NCI-H128 (cell line): ENCODE results near the gene STX17.
A peak's percentile ranks its signal among the peaks of the same experiment; 100 is the strongest.
"Not testable (repeated sequence)": the region's sequence is repeated elsewhere in the genome, so short reads cannot be mapped to it uniquely, and the experiment has no call there.

ENCODE experiments used
- DNase-seq: peaks from one replicate; lab custom pipeline; 2025; ENCODE audit not compliant: unreplicated experiment; lab: John Stamatoyannopoulos, UW

STX17 gene

GRCh38 chr9:99906403-99907207 is at the start of gene STX17:
STX17 (plus strand) TSS chr9:99906654; CDS start chr9:99915240, 8,586 bp downstream.
- peak; percentile 57 for DNase-seq

GRCh38 chr9:99857576-99857975 is 48.9 kb upstream of the STX17 start:
- not testable (repeated sequence) for DNase-seq

- no peak for DNase-seq
Observed at GRCh38 chr9:99858087-99858486, 48.4 kb upstream of the STX17 start.

- DNase-seq: no peak
Observed at GRCh38 chr9:99859243-99859980, 47.0 kb upstream of the STX17 start.

- DNase-seq: no peak
Observed at GRCh38 chr9:99860266-99860665, 46.2 kb upstream of the STX17 start.

GRCh38 chr9:99863955-99864354 is 42.5 kb upstream of the STX17 start:
- no peak for DNase-seq

- DNase-seq: no peak
Observed at GRCh38 chr9:99866398-99866797, 40.1 kb upstream of the STX17 start.

GRCh38 chr9:99867536-99867935 is 38.9 kb upstream of the STX17 start:
- DNase-seq: no peak

GRCh38 chr9:99867968-99868367 is 38.5 kb upstream of the STX17 start:
- no peak for DNase-seq

GRCh38 chr9:99868845-99869244 is 37.6 kb upstream of the STX17 start:
- DNase-seq: no peak

- DNase-seq: no peak
Observed at GRCh38 chr9:99870126-99870525, 36.3 kb upstream of the STX17 start.

GRCh38 chr9:99873531-99873930 is 32.9 kb upstream of the STX17 start:
- DNase-seq: no peak

GRCh38 chr9:99873943-99874584 is 32.4 kb upstream of the STX17 start:
- no peak for DNase-seq

- DNase-seq: no peak
Observed at GRCh38 chr9:99876190-99876589, 30.3 kb upstream of the STX17 start.

GRCh38 chr9:99878651-99879050 is 27.8 kb upstream of the STX17 start:
- DNase-seq: no peak

GRCh38 chr9:99881769-99882168 is 24.7 kb upstream of the STX17 start:
- no peak for DNase-seq

GRCh38 chr9:99885747-99886146 is 20.7 kb upstream of the STX17 start:
- DNase-seq: no peak

- DNase-seq: no peak
Observed at GRCh38 chr9:99889120-99889519, 17.3 kb upstream of the STX17 start.

- DNase-seq: no peak
Observed at GRCh38 chr9:99894826-99895225, 11.6 kb upstream of the STX17 start.

- no peak for DNase-seq
Observed at GRCh38 chr9:99895510-99895909, 10.9 kb upstream of the STX17 start.

- no peak for DNase-seq
Observed at GRCh38 chr9:99896119-99896518, 10.3 kb upstream of the STX17 start.

- no peak for DNase-seq
Observed at GRCh38 chr9:99903393-99903792, 3.1 kb upstream of the STX17 start.
